Fibroblast of skin of right quadriceps (primary cell): Measurements from ENCODE around the gene LRCOL1.
"Not testable (repeated sequence)": the region's sequence is repeated elsewhere in the genome, so short reads cannot be mapped to it uniquely, and the experiment has no call there.

Source experiments
- DNase-seq: peaks from one replicate; pipeline ENCODE4 v3.0.0-alpha.2; 2013

The LRCOL1 gene

GRCh38 chr12:132600048-132601032 is 10.0 kb downstream of the LRCOL1 start:
- peak; percentile 63 for DNase-seq

GRCh38 chr12:132599502-132599901 is 10.9 kb downstream of the LRCOL1 start:
- DNase-seq: not testable (repeated sequence)

GRCh38 chr12:132597333-132598316 is 12.8 kb downstream of the LRCOL1 start:
- DNase-seq: peak; percentile 70

GRCh38 chr12:132596016-132596415 is 14.4 kb downstream of the LRCOL1 start:
- DNase-seq: peak; percentile 60

- no peak for DNase-seq
Measured at GRCh38 chr12:132595183-132595582, 15.2 kb downstream of the LRCOL1 start.

GRCh38 chr12:132593938-132594358 is 16.4 kb downstream of the LRCOL1 start:
- peak; percentile 85 for DNase-seq

GRCh38 chr12:132593521-132593920 is 16.9 kb downstream of the LRCOL1 start:
- no peak for DNase-seq

- no peak for DNase-seq
Measured at GRCh38 chr12:132593071-132593470, 17.3 kb downstream of the LRCOL1 start.

GRCh38 chr12:132592282-132592970 is 18.0 kb downstream of the LRCOL1 start:
- no peak for DNase-seq

GRCh38 chr12:132591107-132591935 is 19.1 kb downstream of the LRCOL1 start:
- DNase-seq: no peak

GRCh38 chr12:132588821-132589669 is 21.3 kb downstream of the LRCOL1 start:
- DNase-seq: no peak

GRCh38 chr12:132588319-132588718 is 22.1 kb downstream of the LRCOL1 start:
- no peak for DNase-seq

- DNase-seq: no peak
Measured at GRCh38 chr12:132587781-132588180, 22.6 kb downstream of the LRCOL1 start.

GRCh38 chr12:132586929-132587328 is 23.5 kb downstream of the LRCOL1 start:
- DNase-seq: no peak

- no peak for DNase-seq
Measured at GRCh38 chr12:132585177-132585576, 25.2 kb downstream of the LRCOL1 start.

GRCh38 chr12:132584429-132584828 is 26.0 kb downstream of the LRCOL1 start:
- DNase-seq: no peak

- no peak for DNase-seq
Measured at GRCh38 chr12:132583736-132584135, 26.6 kb downstream of the LRCOL1 start.

GRCh38 chr12:132583411-132583710 is 27.0 kb downstream of the LRCOL1 start:
- no peak for DNase-seq

GRCh38 chr12:132582582-132583410 is 27.6 kb downstream of the LRCOL1 start:
- no peak for DNase-seq

- no peak for DNase-seq
Measured at GRCh38 chr12:132582058-132582420, 28.3 kb downstream of the LRCOL1 start.
